ENCODE data around the gene CYTH2. TPM values are rescaled to one million over a fixed set of nuclear protein-coding genes. Genes with fewer than 3 reads are reported as not detected.

The CYTH2 gene
- total and polyA plus RNA-seq, 2 of the 8 experiments (the other 6 are each of a cell fraction or from before 2014, with no cell fraction given) = 43.7 to 71.4 TPM

- TF ChIP-seq BACH1 (IDR thresholded peaks at IDR 0.05; ENCODE audit: low read length) = no peak
Measured at GRCh38 chr19:48471836-48472235, 2.7 kb downstream of the CYTH2 start (continued).
